ENCODE data around the gene SPINK4.

GRCh38 chr9:33211695-33212393 lies 28.1 kb upstream of the SPINK4 start:
- TF ChIP-seq CTCF (IDR thresholded peaks at IDR 0.05) (no peak), POLR2A (IDR thresholded peaks at IDR 0.05) (no peak)
